Fibroblast of upper back skin (primary cell): ENCODE results near the gene KIAA0930.

ENCODE experiments used
- DNase-seq: peaks from one replicate; pipeline ENCODE4 v3.0.0-alpha.2; 2013

The KIAA0930 gene

DNA sequence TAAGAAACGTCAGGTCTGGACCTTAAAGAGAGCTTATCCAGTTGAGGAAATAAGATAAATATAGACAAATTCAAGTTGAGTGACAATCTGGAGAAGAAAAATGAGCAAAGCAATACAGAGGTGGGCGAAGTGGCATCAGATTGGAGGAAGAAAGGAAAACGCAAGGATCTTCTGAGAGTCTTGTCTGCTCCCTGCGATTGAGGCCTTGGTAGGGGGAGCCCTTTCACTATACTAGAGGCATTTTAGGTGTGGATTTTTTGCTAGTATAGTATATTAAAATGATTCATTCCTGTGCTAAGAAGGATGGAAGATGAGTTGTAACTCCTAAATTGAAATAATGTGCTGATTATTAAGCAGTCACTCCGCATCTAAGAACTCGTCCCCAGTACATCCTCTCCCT, 68.9 kb downstream of the KIAA0930 start:
- DNase-seq, result no peak

DNA sequence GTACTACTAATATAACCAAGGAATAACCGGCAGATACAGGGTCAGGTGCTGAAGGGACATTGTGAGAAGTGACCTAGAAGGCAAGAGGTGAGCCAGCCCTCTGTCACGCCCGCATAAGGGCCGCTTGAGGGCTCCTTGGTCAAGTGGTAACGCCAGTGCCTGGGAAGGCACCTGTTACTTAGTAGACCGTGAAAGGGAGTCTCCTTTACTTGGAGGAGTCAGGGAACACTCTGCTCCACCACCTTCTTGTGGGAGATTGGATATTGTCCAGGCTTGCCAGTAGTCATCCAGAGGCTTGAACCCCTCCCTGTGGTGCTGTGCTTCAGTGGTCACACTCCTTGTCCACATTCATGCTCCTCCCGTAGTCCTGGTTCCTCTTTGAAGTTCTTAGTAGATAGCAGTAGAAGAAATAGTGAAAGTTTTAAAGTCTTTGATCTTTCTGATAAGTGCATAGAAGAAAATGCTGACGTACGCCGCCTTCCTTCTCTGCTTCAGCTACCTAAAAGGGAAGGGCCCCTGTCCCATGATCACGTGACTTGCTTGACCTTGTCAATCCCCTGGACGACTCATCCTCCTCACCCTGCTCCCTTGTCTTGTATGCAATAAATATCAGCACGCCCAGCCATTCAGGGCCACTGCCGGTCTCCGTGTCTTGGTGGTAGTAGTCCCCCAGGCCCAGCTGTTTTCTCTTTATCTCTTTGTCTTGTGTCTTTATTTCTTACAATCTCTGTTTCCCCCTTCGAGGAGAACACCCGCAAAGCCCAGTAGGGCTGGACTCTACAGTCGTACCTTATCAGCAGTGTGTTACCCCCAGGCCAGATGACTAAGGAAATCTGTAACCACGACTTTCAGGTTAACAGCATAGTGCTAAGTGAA, 70.9 kb downstream of the KIAA0930 start:
- DNase-seq, result no peak

DNA sequence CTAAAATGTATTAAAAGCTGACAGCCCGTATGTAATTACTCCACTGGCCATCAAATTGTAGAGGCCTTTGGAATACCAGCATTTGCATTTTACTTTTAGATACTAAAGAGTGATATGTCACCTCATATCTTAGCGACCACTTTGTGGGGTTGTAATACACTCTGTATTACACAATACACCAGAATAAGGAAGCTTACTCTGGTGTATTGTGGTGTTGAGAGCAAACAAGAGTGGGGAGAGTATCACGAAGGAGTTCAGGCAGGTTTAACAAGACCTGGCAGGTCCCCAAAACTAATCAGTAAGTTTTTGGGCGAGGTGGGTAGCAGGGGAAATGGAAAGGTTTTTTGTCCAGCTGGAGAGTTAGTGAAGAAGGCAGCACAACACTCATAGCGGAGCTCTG, 73.8 kb downstream of the KIAA0930 start:
- no peak for DNase-seq

DNA sequence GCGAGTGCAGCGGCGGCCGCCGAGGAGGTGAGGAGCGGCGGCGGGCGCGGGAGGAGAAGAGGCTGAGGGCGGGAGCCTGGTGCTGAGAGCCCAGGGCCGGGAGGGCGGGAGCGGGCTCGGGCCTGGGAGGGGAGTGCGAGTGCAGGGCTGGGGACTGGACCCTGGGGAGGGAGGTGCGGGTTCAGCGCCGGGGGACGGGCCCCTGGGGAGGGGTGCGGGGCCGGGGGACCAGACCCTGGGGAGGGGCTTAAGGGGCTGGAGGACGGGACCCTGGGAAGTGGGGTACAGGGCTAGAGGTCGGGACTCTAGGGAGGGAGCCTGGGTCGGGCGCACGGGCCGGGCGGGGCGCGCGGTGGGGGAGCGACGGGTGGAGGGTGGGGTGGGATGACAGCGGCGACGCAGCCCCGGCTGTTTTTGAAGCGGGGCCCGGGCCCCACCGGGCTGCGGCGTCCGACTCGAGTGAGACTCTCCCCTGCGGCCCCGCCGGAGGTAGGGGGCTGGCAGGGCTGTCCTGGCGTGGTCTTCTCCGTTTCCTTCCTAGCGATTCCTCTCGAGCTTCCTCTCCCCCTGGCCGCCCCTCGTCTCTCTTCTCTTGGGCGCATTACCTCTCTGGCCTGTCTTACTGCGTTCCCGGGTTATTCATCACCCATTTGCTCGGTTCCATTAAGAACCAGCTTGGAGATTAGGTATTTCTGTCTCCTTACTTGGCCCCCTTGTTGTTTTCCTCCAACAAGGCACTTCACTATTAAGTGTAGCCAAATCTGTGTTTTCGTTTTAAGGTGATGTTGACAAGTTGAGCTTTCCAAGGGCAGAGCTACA, 76.2 kb downstream of the KIAA0930 start:
- no peak for DNase-seq

DNA sequence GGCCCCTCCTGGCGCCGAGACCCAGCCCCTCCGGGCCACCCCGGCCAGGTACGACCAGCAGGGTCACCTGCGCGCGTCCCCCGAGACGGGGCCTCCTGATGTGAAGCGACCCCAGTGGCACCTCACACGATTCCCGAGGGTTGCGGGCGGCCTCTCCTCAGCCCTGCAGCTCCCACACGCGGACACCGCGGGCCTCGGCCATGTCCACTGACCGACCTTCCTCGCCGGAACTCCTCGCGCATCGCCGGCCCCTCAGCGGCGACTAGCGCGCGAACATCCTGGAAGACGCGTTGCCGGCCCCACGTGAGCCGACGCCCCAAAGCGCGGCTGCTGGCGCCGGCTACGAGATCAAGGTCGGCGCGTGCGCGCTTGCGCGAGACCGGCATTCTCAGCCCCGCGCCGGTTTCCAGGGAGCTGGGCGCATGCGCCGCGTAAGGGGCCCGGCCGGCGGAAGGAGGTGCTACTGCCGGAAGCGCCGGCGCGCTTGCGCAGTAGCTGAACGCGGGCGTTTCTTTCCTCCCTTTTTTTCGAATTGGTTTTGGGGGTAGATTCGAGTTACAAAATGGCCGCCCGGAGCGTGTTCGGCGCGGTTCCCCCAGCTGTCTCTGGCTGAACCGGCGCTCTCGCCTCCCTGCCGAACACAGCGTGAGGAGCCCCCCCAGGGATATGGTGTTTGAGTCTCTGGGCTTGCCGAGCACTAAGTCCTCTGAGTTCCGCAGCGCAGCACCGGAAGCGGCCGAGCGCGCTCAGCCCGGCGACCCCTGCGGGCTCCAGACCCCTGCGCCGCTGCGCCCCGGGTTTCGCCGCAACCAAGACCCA, 77.0 kb downstream of the KIAA0930 start, which contains the start of gene NUP50:
Gene NUP50 (plus strand): TSS at position 475 of the 819 bp plus-strand sequence. CDS start 4,253 bp downstream, outside the sequence.
- DNase-seq, result peak; percentile 96

DNA sequence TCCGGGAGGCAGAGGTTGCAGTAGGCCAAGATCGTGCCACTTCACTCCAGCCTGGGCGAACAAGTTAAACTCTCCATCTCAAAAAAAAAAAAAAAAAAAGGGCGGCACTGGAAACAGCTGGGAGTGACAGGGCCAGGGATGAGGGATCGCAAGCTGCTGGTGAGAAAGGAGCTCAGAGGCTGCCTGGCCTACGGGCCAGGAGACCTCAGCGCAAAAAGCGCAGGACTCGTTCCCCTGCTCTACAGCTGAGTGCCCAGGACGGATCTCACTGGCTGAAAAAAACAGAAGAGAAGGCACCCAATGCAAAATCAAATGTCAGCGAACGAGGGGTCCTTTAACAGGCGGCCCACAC, 77.6 kb downstream of the KIAA0930 start:
- no peak for DNase-seq

DNA sequence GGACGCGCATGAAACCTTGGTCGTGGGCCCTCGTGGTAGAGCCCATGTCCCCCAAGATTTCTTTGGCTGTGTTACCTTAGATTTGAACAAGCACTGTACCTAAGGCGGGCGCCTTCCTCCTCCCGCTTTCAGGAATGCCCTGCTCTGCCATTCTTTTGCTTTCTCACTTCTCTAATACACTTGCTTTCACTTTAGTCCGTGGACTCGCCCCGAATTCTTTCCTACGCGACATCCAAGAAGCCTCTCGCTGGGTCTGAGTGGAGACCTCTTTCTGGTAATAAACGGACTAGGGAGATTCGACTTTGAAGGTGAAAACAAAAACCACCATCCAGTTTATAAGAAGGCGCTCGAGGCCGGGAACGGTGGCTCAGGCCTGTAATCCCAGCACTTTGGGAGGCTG, 78.2 kb downstream of the KIAA0930 start:
- no peak for DNase-seq

DNA sequence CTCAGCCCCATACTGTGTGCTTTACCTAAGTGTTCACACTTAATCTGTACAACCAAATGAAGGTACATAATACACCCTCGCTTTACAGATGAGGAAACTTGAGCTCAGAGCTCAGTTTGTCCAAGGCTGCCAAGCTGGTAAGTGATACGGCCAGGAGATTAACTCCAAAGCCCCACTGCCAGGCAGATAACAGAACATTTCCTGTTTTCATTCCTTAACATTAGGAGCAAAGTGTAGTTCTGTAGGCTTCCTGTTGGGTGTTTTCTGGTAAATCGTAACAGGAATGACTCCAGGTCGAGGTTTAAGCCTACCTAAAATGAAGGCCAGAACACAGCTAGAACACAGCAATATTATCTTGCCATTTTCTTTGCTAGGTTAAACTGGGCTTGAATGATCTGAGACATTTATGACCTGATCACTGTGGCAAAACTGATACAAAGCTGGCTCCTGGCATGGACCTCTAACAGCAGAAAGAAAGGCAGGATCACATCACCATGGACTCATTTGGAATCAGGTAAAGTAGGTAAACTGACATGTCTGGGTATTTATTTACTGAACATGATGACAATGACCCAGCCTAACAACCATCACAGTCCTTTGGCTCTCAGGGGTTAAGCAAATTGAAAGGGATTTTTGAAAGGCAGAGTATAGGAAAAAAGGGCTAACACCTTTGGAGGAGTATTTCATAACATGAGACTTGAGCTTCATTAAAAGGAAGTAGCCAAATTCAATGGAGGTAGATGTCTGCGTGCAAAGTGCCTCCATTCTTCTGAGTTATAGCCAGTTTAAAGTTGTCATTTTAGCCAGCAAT, 80.8 kb downstream of the KIAA0930 start:
- no peak for DNase-seq

DNA sequence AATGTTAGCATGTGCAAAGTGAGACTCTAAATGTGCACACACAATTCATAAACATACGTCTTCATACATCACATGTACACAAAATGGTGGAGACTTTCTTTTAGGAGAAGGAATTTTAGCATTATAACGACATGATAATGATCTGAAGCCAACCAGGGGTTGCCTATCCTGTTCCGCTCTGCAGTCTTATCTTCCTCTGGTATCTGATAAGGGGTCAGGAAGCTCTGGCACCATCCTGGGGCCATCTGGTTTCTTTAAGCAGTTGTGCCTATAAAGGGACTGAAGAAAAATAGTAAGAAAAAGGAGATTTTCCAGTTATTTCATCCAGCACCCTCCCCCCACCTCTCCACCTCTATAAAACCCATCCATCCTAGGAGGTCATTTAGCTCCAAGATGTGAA, 82.8 kb downstream of the KIAA0930 start:
- DNase-seq, result no peak

DNA sequence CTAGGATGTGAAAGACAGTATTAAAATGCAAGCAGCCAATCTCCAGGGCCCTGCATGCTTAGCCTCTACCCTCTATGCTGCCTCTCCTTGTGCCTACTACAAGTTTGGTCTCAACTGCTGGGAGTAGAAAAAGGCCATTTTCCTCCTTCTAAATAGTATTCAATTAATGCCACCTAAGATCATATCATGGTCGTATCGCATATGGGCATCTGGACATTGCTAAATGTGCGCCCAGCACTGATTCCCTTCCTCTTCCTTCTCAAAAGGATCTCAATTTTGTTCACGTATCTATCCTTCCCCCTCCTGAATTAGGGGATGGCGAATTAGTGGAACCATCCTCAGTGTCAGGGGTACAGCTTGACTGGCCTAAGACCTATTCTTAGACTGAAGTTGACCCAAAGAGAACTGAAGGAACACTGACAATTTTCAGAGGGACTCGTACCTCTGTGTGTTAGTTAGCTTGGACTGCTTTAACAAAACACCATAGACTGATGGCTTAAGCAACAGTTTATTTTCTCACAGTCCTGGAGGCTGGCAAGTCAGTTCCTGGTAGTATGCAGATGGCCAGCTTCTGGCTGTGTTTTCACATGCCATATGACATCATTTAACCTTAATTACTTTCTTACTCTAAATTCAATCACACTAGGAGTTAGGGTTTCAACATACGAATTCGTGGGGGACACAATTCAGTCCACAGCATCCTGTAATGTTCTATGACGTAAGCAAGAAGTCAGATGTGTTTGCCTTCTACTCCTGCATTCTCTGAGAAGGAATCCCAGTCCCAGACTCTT, 85.4 kb downstream of the KIAA0930 start:
- DNase-seq, result no peak

DNA sequence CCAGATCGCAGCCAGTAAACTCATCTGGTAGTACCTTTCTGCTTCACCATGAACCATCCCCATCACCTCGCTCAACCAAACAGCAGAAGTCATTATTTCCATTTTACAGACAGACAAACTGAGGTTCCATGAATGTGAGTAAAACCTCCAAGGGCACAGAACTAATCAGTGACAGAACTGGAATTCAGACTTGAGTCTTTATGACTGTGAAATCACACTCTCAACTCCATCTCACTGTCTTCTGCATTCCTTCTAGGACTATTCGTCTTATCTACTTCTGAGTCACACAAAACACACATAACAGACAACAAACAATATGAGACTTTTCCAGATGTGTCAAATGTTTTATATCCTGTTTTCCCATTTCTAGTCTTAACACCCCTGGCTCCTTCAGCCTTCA, 86.3 kb downstream of the KIAA0930 start:
- no peak for DNase-seq

DNA sequence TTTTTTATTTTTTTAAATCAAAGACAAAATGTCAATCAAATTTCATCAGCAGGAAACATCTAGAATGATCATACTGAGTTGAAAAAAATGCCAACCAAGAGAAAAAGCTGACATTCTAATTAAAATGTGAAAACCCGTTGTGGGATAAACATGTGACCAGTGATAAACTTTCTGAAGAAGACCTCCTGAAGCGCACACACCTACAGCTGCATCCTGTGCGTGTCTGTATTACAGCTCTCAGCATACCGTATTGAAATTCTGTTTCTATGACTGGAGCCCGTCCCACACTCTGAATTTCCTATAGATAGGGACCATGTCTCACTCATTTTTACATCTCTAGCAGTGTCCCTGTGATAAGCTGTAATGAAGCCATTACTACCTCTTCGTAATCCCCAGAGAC, 89.2 kb downstream of the KIAA0930 start:
- no peak for DNase-seq

DNA sequence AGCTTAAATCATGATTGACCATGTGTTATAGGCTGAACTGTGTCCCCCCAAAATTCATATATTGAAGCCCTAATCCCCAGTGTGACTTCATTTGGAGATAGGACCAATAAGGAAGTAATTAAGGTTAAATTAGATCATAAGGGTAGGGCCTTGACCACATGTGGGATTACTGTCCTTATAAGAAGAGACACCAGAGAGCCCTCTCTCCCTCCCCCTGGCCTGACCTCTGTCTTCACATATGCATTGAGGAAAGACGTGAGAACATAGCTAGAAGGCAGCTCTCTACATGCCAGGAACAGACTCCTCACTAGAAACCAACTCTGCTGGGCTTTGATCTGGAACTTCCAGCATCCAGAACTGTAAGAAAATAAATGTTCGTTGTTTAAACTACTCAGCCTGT, 90.6 kb downstream of the KIAA0930 start:
- DNase-seq, result no peak

DNA sequence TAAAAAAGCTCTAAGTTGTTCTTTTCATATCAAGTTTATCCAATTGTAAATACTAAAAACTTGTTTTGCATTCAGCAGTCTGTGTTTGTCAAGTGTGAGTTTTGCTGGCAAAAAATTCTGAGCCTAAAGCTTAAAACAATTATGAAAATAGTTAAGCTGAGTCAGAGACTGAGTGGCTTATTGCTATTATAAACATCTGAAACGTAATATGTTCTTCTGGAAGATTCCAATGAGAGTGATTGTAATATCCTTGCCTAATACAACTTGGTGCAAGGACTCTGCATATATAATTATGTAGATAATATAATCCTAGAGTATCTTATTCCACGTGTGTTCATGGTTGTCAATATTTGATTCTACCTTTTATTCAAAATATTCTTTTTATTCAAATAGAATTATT, 91.0 kb downstream of the KIAA0930 start:
- DNase-seq, result no peak

DNA sequence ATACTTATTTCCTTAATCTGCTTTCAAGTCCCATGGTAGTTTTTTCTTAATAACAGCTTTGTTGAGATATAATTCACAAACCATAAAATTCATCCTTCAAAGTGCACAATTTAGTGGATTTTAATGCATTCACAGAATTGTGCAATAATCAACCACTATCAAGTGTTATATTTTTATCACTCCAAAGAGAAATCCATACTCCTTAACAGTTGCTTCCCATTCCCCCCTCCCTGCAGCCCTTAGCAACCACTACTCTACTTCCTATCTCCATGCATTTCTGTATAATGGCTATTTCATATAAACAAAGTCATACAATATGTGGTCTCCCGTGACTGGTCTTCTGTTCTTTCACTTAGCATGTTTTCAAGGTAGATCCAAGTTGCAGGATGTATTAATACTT, 95.8 kb downstream of the KIAA0930 start:
- DNase-seq, result no peak

DNA sequence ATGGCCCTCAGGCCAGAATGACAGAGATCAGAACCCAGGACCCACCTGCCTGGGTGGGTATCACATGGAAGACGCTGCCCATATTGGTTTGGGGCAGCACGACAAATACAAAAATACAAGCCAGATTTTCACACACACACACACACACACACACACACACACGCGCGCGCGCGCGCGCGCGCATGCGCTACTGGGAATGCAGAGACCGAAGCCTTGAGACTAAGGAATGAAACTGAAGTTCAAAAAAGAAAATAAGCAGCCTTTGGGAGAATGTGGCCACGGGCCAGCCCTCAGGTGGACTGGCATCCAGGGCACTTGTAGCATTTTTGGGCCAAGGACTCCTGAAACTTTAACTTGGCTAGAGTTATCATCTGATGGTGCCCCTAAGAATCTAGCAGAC, 98.3 kb downstream of the KIAA0930 start:
- no peak for DNase-seq
